ENCODE results near the gene PDE3A. TPM values are rescaled to one million over a fixed set of nuclear protein-coding genes. Genes with fewer than 3 reads are reported as not detected.

The PDE3A gene
- total RNA-seq, 1 experiment from 2014 or later = 0.80 TPM

DNA sequence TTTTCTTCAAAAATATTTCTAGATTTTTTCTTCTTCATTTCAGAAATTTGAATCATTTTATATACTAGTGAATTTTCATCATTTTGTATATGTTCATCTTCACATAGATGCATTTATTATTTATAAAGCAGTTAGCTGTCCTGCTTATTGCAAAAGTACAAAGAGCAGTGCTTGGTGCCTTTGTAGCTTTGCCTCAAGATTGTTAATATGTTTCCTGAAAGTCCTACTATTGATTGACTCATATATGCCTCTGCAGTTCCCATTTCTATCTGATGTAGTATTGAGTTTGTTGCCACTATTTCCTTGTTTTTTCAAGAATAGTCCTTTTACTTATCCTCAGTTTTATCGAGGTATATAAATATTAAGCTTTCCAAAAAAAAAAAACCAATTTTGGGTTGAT, 89.7 kb downstream of the PDE3A start:
- Histone ChIP-seq H3K27me3 (replicated peaks; ENCODE audit: insufficient read depth, low read depth, low read length, poor library complexity) (peaks cover 7% of the 10 kb centered on the region), H3K4me3 (ENCODE audit: low read depth, low read length, poor library complexity, severe bottlenecking) (no peak overlapping the region), H3K4me1 (ENCODE audit: insufficient read depth, low read length, poor library complexity, severe bottlenecking) (no peaks in the 10 kb centered on the region), H3K27ac (ENCODE audit: low read depth, low read length, poor library complexity, severe bottlenecking) (no peak overlapping the region), H3K36me3 (ENCODE audit: insufficient read depth, low read length, poor library complexity, severe bottlenecking) (no peaks in the 10 kb centered on the region), H3K9me3 (ENCODE audit: low read depth, low read length, poor library complexity, severe bottlenecking) (no peaks in the 10 kb centered on the region)
- BruUV-seq (replicated peaks) = no TSS peak
- no peak for DNase-seq (ENCODE audit: low spot score)
- TF ChIP-seq, protein P1, sequence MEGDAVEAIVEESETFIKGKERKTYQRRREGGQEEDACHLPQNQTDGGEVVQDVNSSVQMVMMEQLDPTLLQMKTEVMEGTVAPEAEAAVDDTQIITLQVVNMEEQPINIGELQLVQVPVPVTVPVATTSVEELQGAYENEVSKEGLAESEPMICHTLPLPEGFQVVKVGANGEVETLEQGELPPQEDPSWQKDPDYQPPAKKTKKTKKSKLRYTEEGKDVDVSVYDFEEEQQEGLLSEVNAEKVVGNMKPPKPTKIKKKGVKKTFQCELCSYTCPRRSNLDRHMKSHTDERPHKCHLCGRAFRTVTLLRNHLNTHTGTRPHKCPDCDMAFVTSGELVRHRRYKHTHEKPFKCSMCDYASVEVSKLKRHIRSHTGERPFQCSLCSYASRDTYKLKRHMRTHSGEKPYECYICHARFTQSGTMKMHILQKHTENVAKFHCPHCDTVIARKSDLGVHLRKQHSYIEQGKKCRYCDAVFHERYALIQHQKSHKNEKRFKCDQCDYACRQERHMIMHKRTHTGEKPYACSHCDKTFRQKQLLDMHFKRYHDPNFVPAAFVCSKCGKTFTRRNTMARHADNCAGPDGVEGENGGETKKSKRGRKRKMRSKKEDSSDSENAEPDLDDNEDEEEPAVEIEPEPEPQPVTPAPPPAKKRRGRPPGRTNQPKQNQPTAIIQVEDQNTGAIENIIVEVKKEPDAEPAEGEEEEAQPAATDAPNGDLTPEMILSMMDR (conservative IDR thresholded peaks at IDR 0.05; ENCODE audit: low read depth, low read length) = no peak
- no peak for TF ChIP-seq EZH2 (IDR thresholded peaks at IDR 0.05; ENCODE audit: borderline replicate concordance, low read depth, low read length, poor library complexity, severe bottlenecking)
- intact Hi-C loops (cut with micrococcal nuclease; ENCODE audit: unreplicated experiment) = no loop called here
- ChIA-PET CTCF (no interaction called here), POLR2A (ENCODE audit: low non-redundant PET) (no interaction called here)

DNA sequence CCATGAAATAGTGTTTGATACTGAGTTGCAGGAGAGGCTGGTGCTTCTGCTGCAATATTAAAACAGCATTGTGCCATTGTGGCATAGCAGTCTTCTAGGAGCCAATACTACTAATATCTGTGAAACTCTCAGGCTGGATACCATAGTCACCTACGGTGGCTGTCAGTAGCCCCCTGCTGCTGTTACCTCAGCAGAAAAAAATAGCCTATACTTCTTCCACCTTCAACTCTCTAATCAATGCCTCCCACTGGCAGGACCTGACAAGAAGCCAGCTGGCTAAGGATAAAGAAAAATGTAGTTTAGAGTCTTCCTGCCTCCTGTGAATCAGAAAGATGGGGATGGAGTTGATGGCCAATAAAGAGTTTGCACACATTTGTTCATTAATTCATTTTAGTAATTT, 91.6 kb downstream of the PDE3A start:
- no peak overlapping the region for H3K4me3 ChIP-seq (ENCODE audit: low read depth, low read length, poor library complexity, severe bottlenecking)
- no peak for TF ChIP-seq EZH2 (IDR thresholded peaks at IDR 0.05; ENCODE audit: borderline replicate concordance, low read depth, low read length, poor library complexity, severe bottlenecking)
- DNase-seq (ENCODE audit: low spot score) = no peak
- peaks cover 7% of the 10 kb centered on the region for H3K27me3 ChIP-seq (replicated peaks; ENCODE audit: insufficient read depth, low read depth, low read length, poor library complexity)
- POLR2A ChIA-PET (ENCODE audit: low non-redundant PET) = no interaction called here
- BruUV-seq (replicated peaks) = no TSS peak
- CTCF ChIA-PET = no interaction called here
- intact Hi-C loops (cut with micrococcal nuclease; ENCODE audit: unreplicated experiment) = no loop called here
- no peaks in the 10 kb centered on the region for H3K9me3 ChIP-seq (ENCODE audit: low read depth, low read length, poor library complexity, severe bottlenecking)
- H3K36me3 ChIP-seq (ENCODE audit: insufficient read depth, low read length, poor library complexity, severe bottlenecking) = no peaks in the 10 kb centered on the region
- no peak overlapping the region for H3K27ac ChIP-seq (ENCODE audit: low read depth, low read length, poor library complexity, severe bottlenecking)
- no peaks in the 10 kb centered on the region for H3K4me1 ChIP-seq (ENCODE audit: insufficient read depth, low read length, poor library complexity, severe bottlenecking)

DNA sequence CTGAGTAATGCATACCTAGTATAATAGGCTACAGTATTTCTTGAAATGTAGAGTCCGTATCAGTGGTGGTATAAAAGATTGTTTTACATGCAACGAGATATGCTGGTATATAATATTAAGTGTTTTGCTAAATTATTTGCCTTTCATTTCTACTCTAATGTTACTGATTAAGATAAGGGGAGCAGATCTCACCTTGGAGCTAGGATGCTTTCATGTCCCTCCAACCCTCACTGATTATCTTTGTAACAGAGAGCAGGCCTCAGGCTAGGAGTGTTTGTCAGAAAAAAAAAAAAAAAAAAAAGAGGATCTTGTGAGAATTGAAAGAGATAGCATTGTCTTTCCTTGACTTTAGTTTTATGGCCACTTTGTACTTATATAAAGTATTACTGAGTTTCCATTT, 92.6 kb downstream of the PDE3A start:
- Histone ChIP-seq H3K27me3 (replicated peaks; ENCODE audit: insufficient read depth, low read depth, low read length, poor library complexity) (peaks cover 3% of the 10 kb centered on the region), H3K9me3 (ENCODE audit: low read depth, low read length, poor library complexity, severe bottlenecking) (no peaks in the 10 kb centered on the region), H3K27ac (ENCODE audit: low read depth, low read length, poor library complexity, severe bottlenecking) (no peak overlapping the region), H3K4me1 (ENCODE audit: insufficient read depth, low read length, poor library complexity, severe bottlenecking) (no peaks in the 10 kb centered on the region), H3K36me3 (ENCODE audit: insufficient read depth, low read length, poor library complexity, severe bottlenecking) (no peaks in the 10 kb centered on the region), H3K4me3 (ENCODE audit: low read depth, low read length, poor library complexity, severe bottlenecking) (no peak overlapping the region)
- POLR2A ChIA-PET (ENCODE audit: low non-redundant PET) = no interaction called here
- intact Hi-C loops (cut with micrococcal nuclease; ENCODE audit: unreplicated experiment) = no loop called here
- DNase-seq (ENCODE audit: low spot score) = no peak
- no peak for TF ChIP-seq EZH2 (IDR thresholded peaks at IDR 0.05; ENCODE audit: borderline replicate concordance, low read depth, low read length, poor library complexity, severe bottlenecking)
- TF ChIP-seq, protein P1 (conservative IDR thresholded peaks at IDR 0.05; ENCODE audit: low read depth, low read length) = no peak
- CTCF ChIA-PET = no interaction called here
- no TSS peak for BruUV-seq (replicated peaks)

DNA sequence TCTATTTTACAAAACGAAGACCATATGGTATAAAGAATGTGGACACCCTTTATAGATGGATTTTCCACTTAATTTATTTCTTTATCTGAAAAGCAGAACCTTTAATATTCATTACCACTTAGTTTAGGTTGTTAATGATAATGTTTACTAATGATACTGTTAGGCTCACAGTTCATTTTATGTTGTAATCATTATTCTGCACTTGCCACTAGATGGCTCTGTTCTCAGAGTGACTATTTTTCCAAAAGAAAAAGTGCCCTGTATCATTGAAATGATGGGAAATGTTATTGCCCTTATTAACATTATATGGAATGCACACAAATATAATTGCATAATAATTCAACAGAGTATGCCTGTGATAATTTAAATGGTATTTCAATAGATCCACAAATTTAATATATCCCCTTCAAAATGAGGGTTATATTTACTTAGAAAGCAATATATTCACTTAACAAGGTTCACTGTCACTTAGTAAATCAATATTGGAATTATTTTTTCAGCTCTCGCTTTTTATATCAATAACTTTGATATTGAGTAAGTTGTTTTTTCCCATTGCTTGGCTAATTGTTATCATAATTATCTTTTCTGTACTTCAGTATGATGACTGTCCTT, 95.7 kb downstream of the PDE3A start:
- Histone ChIP-seq H3K27ac (ENCODE audit: low read depth, low read length, poor library complexity, severe bottlenecking) (no peak overlapping the region), H3K9me3 (ENCODE audit: low read depth, low read length, poor library complexity, severe bottlenecking) (no peaks in the 10 kb centered on the region), H3K4me1 (ENCODE audit: insufficient read depth, low read length, poor library complexity, severe bottlenecking) (no peaks in the 10 kb centered on the region), H3K4me3 (ENCODE audit: low read depth, low read length, poor library complexity, severe bottlenecking) (no peak overlapping the region), H3K27me3 (replicated peaks; ENCODE audit: insufficient read depth, low read depth, low read length, poor library complexity) (no peaks in the 10 kb centered on the region), H3K36me3 (ENCODE audit: insufficient read depth, low read length, poor library complexity, severe bottlenecking) (no peaks in the 10 kb centered on the region)
- no peak for TF ChIP-seq EZH2 (IDR thresholded peaks at IDR 0.05; ENCODE audit: borderline replicate concordance, low read depth, low read length, poor library complexity, severe bottlenecking)
- TF ChIP-seq, protein P1 (conservative IDR thresholded peaks at IDR 0.05; ENCODE audit: low read depth, low read length) = peak; percentile 76
- POLR2A ChIA-PET (ENCODE audit: low non-redundant PET) = no interaction called here
- no TSS peak for BruUV-seq (replicated peaks)
- intact Hi-C loops (cut with micrococcal nuclease; ENCODE audit: unreplicated experiment) = loop anchor here (1.0 kb wide), 1 partner anchor 137 kb away; no protein-coding TSS in a partner anchor
- CTCF ChIA-PET = no interaction called here
- DNase-seq (ENCODE audit: low spot score) = peak; percentile 33
